NCI-H748 treated with DMSO at 0.1 percent for 48 hours (cell line): ENCODE measurements around the gene TF.

ENCODE experiments used
- DNase-seq: peaks from one replicate; lab custom pipeline; 2025; lab: John Stamatoyannopoulos, UW

Gene TF

DNA sequence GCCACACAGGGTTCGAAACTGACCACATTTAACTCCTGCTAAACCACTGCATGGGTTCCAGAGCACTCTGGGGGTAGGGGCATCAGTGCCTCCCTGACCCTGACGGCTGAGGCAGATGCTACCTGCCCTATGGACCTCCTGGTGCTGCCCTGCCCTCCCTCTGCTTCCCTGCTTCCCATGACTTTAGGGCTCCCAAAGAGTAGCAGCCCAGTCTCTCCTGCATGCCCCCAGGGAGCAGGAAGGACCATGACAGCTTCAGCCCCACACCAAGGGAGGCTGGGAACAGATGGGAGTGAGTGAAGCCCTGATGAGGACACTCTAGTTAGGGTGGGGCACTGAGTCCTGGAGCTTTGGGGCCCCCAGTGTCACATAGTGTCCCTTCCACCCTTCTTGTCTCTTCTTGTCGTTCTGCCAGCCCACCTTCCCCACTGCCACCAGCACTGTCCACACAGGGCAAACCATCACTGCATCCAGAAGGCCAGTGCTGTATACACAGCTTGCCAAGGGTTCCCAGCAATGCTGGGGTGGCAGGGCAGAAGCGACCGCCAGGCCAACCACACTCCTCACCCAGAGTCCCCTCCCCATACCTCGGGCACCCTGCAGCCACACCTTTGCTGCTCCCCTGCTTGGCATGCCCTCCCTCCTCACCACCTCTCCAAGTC, 90.4 kb downstream of the TF start:
- no peak for DNase-seq

DNA sequence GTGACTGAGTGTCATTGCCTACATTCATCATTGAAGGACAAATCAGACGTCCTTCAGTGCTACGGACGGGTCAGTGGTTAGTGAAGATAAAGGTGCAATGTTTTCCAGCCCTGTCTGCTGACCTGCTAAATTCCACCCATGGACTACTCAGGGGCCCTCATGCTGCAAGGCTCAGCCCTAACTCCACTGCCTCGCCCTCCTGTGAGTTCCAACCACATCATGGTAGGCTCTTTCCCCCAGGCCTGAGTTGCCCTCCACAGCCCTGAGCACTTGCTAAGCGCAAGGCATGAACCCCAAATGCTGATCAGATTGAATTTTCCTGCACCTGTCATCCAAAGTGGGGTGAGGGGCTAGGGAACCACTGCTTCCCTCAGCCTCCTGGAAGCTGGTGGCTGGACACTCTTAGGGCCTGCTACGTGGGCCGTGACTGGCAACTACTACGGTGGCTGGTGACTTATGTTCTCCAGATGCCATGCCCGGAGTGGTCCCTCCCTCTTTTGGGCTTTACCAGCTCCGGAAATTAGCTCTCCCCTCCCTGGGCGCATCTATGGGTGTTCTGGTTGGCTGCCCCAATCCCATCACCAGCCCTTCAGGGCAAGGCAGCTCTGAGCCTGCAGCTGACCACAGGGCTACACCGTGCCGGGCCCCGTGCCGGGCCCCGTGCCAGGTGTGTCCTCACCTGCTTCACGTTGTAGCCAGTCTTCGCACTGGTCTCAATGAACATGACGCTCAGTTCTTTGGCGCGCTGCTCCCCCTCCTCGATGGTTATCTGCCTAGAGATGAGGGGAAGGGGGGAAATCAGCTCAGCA, 91.5 kb downstream of the TF start:
- DNase-seq: no peak

DNA sequence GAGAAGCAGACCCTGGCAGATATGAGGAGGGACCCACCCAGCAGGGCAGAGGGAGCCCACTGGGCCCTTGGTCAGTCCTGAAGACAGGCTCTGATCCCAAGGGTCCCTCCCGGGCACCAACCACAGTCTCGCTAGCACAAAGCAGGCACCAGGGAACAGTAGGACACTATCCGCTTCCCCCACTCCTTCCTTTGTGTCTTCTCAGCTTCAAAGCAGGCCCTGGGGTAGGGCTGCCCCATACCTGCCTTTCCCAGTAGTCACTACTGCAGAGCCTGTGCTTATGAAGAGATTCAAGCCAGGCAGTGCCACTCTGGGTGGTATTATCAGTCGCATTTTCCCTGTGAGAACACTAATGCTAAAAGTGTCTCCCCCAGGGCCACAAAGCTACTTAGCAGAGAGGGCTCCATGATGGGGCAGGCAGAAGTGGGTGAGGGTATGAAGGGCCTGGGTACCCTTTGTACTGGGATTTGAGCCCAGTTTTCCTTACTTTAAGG, 92.2 kb downstream of the TF start:
- no peak for DNase-seq

DNA sequence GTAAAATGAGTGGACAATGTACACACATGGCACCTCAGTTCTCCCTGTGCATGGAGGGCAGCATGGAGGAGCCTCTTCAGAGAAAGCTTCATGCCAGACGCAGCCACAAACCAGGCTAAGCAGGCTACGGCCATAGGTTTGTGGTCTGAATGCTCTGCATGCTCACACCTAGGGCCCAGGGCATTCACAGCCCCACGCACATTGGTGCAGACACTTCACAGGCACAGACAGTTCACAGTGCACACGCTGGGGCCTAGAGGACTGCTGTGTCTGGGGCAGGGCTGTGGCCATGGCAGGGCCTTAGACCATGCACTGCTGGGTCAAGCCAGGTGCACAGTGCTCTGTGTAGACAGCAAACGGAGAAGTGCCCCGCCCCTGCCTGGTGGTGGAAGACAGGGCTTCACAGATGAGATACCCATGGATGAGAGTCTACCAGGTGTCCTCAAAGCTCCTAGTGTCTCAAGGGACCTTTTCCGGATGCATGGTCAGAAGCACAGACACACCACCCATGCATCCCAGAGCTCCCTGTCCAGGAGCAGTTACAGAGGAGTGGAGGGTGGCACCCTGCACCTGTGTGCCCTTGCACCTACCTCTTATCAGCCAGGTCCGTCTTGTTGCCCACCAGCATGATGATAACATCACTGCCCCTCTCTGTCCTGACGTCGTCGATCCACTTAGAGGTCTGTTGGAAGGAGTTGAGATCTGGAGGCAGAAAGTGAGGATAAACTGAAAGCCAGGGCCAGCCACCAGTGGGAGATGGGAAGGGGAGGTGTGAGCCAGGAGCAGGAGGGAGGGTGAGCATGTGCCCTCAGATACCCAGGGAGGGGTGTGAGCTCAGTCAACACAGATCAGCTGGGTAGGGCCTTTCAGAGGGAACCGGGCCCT, 93.0 kb downstream of the TF start:
- DNase-seq: no peak

DNA sequence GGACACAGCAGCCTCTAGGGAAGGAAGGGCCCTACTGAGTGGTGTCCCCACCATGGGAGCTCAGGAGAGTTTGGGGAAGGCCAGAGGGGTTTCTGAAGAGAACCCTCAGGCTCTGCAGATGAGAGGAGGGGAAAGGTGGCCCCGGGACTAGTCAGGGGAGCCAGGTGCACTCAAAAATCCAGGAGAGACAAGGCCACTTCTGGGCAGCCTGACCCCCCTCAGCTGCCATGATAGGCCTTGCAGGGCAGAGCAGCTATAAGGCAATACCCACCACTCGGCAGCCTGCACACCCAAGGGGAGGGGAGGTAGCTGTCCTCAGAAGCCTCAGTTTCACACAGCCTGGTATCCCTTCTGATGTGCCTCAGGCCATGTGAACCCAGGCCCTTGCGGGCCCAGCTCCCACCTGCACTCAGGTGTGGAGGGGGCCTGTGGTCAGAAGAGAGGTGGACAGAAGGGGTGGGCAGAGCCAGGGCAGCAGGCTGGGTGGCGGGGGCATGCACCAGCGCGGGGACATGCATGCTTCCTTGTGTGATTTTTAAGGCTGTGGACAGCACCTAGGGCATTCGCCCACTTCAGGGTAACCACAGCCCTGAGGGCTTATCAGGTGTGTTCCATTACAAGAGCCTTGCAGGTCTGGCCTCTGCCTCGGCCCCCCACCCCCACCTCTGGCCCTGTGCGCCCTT, 94.0 kb downstream of the TF start:
- no peak for DNase-seq

DNA sequence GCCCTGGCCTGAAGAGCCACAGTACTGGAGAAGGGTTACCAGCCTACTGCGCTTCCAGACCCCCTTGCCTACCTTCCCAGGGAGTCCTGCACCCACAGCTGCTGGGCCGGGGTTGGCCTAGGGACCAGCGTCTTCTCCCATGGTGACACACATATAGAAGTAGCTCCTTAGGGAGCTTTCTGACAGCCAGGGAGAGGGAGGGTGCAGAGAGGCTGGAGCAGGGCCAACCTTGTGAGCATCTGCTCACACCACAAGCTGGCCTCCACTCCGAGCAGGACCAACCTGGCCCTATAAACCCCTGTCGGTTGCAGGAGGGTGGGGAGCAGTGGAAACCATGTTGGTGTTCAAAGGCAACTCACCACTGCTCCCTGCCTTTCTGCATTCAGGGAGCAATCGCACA, 94.6 kb downstream of the TF start:
- DNase-seq: no peak

DNA sequence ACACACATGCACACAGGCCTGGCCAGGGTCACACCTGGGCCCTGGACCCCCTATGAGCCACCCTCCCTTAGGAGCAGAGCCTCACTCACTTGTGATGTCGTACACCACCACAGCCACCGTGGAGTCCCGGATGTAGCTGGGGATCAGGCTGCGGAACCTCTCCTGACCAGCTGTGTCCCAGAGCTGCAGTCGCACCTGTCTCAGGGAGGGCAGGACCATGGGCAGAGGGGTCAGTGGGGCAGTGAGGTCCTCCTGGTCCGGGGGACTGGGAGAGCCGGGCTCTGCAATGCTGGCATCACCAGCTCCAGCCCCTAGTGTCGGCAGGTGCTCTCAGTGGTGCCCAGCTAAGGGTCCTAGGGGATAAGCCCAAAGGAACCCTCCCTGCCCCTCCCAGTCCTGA, 95.0 kb downstream of the TF start:
- DNase-seq: no peak

DNA sequence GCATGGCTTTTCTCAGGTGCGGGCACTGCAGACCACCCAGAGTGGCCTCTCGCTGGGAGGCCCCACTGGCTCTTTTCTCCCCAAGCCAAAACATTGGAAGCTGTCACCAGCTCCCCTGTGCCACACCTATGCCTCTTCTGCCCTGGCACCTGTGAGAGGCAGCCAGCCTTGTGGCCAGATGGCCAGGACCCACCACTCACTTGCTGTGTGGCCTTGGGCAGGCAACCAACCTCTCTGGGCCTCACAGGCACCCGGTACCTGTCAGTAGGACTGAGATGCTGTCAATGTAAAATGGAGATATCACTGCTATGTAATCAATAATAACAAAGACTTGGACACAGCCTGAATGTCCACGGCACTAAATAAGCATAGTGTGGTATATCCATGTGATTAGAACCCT, 96.0 kb downstream of the TF start:
- no peak for DNase-seq

DNA sequence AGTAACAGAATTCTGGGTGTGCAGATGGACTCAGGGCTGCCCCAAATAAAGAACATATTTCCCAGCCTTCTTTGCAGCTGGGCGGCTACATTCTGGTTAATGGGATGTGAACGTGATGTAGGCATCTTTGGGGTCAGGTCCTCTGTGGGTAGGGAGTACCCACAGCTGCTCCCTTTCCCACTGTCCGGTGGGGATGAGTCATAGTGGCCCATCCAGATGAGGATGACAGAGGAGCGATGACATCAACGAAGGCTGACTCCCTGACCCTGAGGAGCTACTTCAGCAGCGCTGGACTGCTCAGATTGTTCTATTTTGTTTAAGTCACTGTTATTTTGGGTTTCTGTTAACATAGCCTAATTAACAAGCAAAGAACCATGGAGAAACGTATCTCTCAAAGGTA, 97.4 kb downstream of the TF start:
- no peak for DNase-seq

DNA sequence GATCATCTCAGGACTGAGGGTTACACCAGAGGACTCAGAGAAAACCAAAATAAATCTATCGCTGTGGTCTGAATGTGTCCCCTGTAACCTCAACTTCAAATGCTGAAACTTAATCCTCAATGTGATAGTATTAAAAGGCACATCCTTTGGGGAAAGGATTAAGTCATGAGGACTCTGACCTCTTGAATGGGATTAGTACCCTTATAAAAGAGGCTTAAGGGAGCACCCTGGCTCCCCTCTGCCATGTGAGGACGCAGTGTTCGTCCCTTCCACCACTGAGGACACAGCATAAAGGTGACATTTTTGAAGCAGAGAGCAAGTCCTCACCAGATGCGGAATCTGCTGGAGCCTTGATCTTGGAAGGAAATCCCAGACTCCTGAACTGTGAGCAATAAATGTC, 98.9 kb downstream of the TF start:
- no peak for DNase-seq
